T-cell (primary cell): Measurements from ENCODE around the gene FHIT. TPM values are rescaled to one million over a fixed set of nuclear protein-coding genes. Genes with fewer than 3 reads are reported as not detected.

Experiments
- ATAC-seq, 4 experiments: fragments of 200-7000 bp in 3 of 4; fragments of 150-1000 bp in 1 of 4; cut with Tn5 transposase; replicated peaks in 1 of 4; 1 replicate in 3 of 4; 2 replicates in 1 of 4; pipeline ENCODE4 v1.10.0; 2021; ENCODE audit warnings: moderate library complexity in 3 of 4, mild to moderate bottlenecking in 2 of 4, moderate number of reproducible peaks in 1 of 4
- CTCF ChIA-PET, 2 donors: fragments of 300-600 bp; sonication (Branson Sonifier 250); formaldehyde crosslinking; loops; one replicate each; lab custom pipeline; 2022; ENCODE audit warnings: antibody characterized with exemption in 2 of 2; lab: Charles Lee
- POLR2A ChIA-PET, 2 donors: fragments of 300-600 bp; sonication (Branson Sonifier 250); formaldehyde crosslinking; loops; one replicate each; lab custom pipeline; 2022; ENCODE audit warnings: antibody characterized with exemption in 2 of 2; lab: Charles Lee
- DNase-seq, 35 experiments: peaks; one replicate each; pipeline versions ENCODE4 v3.0.0 to v3.0.0-alpha.2; 2013 to 2023
- H3K27ac ChIP-seq: one replicate; pipeline ENCODE4 v1.5.1; 2013; ENCODE audit warnings: low read length
- H3K27me3 ChIP-seq, 2 experiments: replicated peaks in 1 of 2; 1 replicate in 1 of 2; 2 replicates in 1 of 2; pipeline versions ENCODE4 v1.6.1 to v1.7.0; 2013; ENCODE audit warnings: low read length in 1 of 2, mixed read lengths in 1 of 2; ENCODE audit not compliant: control insufficient read depth in 2 of 2, insufficient read depth in 2 of 2; ENCODE audit errors: extremely low read depth in 1 of 2
- H3K36me3 ChIP-seq, 2 donors: 1 replicate in 1 of 2; 2 replicates in 1 of 2; pipeline versions ENCODE4 v1.6.1 to v1.7.0; 2013; ENCODE audit warnings: low read length in 1 of 2; ENCODE audit not compliant: control insufficient read depth in 2 of 2, insufficient read depth in 1 of 2; ENCODE audit errors: extremely low read depth in 1 of 2
- H3K4me1 ChIP-seq, 2 experiments: 1 replicate in 1 of 2; 2 replicates in 1 of 2; pipeline versions ENCODE4 v1.6.1 to v1.7.0; 2013; ENCODE audit warnings: low read length in 2 of 2, mixed read lengths in 1 of 2; ENCODE audit not compliant: insufficient read depth in 2 of 2, control insufficient read depth in 1 of 2; ENCODE audit errors: extremely low read depth in 1 of 2
- H3K4me3 ChIP-seq, 2 donors: 1 replicate in 1 of 2; 2 replicates in 1 of 2; pipeline versions ENCODE4 v1.5.1 to v1.7.0; 2013; ENCODE audit warnings: mild to moderate bottlenecking in 2 of 2, low read length in 1 of 2, moderate library complexity in 1 of 2; ENCODE audit not compliant: control insufficient read depth in 1 of 2; ENCODE audit errors: extremely low read depth in 1 of 2
- H3K9me3 ChIP-seq: 2 replicates; pipeline ENCODE4 v1.7.0; 2013
- H3K27ac Mint-ChIP-seq, 2 donors: one replicate each; pipeline ENCODE4 v1.8.0; 2020 to 2021; ENCODE audit warnings: mild to moderate bottlenecking in 2 of 2, mixed read lengths in 2 of 2
- H3K27me3 Mint-ChIP-seq, 2 donors: one replicate each; pipeline ENCODE4 v1.8.0; 2021 to 2022; ENCODE audit warnings: mixed read lengths in 2 of 2
- H3K36me3 Mint-ChIP-seq: one replicate; pipeline ENCODE4 v1.8.0; 2021; ENCODE audit warnings: mixed read lengths
- H3K4me1 Mint-ChIP-seq, 3 donors: one replicate each; pipeline ENCODE4 v1.8.0; 2020 to 2022; ENCODE audit warnings: mixed read lengths in 3 of 3, mild to moderate bottlenecking in 1 of 3
- H3K4me3 Mint-ChIP-seq, 3 donors: one replicate each; pipeline ENCODE4 v1.8.0; 2020 to 2022; ENCODE audit warnings: mild to moderate bottlenecking in 3 of 3, mixed read lengths in 3 of 3, moderate library complexity in 3 of 3
- H3K9me3 Mint-ChIP-seq, 3 donors: one replicate each; pipeline ENCODE4 v1.8.0; 2020 to 2022; ENCODE audit warnings: mixed read lengths in 3 of 3
- WGBS: methylation state at CpG from one replicate; pipeline ENCODE4 v1.1.5; 2013; ENCODE audit warnings: missing lambda C conversion rate; ENCODE audit not compliant: insufficient coverage; 5-methylcytosine and 5-hydroxymethylcytosine counted together
- total RNA-seq, 35 experiments: library from RNA in 6 of 35; stranded (reverse) in 6 of 35; fragments of 120-200 nt in 1 of 35; gene quantifications; one replicate each; pipeline versions ENCODE4 v1.2.1 to v1.2.4 and lab custom pipeline; 2013 to 2026

The FHIT gene
- total RNA-seq, 5 donors from 2014 or later (not counting 1 experiment from before 2014, with no cell fraction given) = 33.1 to 197 (median 78.3) TPM

DNA sequence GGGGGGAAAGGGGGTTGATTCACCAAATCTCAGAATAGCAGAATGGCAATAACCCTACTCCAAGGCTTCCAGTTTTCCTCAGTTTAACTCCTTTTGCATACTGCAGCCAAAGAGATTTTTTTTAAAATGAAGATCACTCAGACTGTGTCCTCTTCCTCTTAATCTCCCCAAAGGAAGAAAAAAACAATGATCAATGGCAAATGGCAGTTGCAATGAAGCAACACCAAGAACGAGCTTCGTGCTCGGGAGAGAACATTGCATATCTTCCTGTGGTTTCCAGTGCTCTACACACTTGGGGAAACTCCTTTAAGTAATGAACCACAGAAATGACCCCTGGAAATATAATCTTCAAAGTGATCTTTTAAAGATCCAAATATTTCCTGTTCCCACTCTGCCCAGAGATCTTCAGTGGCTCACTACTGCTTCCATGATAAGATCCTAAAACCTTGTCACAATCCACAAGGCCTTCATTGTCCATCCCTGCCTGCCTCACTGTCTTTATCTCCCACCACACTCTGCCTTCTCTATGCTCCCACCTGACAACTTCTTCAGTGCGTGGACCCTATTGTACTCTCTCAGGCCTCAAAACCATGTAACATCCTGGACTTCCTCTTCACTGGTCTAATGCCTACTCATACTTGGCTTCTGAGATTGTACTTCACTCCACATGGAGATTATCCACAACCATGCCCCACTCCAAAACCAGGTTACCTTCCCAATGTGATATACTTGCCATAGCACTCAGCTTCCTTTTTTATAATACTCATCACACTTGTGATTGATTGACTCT, 394.8 kb downstream of the FHIT start:
- Histone ChIP-seq H3K27me3 (no peaks in the 10 kb centered on the region), H3K27ac (no peak overlapping the region), H3K4me1 (no peaks in the 10 kb centered on the region), H3K9me3 (no peaks in the 10 kb centered on the region), H3K36me3 (no peaks in the 10 kb centered on the region), H3K4me3 (no peak overlapping the region)
- Mint-ChIP-seq H3K9me3 (peaks cover 0 to 5% (median 3%) of the 10 kb centered on the region in 3 donors), H3K27me3 (peaks cover 0 to 3% of the 10 kb centered on the region in 2 donors), H3K27ac (no peak overlapping the region), H3K4me1 (no peaks in the 10 kb centered on the region), H3K4me3 (no peak overlapping the region), H3K36me3 (no peaks in the 10 kb centered on the region)
- DNase-seq = no peak
- ChIA-PET CTCF (no interaction called here), POLR2A (no interaction called here)
- WGBS = 75% methylated on average over 1 of the region's 4 CpGs
- no peak for ATAC-seq

DNA sequence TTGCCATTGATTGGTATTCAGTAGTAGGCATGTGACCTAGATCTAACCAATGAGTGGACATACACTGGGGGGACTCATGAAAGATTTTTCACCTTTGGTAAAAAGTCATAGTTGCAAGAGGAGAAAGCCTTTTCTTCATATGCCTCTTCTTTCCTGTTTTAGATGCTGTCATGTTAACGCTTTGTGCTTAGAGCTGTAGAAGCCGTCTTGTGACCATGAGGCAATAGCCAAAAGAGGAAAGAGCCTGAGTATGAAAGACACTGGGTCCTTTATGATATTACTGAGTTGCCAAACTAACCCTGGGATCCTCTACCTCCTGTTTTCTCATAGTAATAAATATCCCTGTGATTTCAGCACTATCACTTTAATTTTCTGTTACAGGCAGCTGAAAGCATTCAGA, 396.0 kb downstream of the FHIT start:
- no peaks in the 10 kb centered on the region for H3K36me3 Mint-ChIP-seq
- no peak overlapping the region for H3K4me3 ChIP-seq
- H3K9me3 Mint-ChIP-seq = peaks cover 0 to 5% (median 3%) of the 10 kb centered on the region in 3 donors
- H3K4me1 ChIP-seq = no peaks in the 10 kb centered on the region
- no peaks in the 10 kb centered on the region for H3K36me3 ChIP-seq
- CTCF ChIA-PET = no interaction called here
- WGBS = no CpG with 5 or more reads among the region's 2 CpGs
- H3K27me3 ChIP-seq = no peaks in the 10 kb centered on the region
- H3K27ac Mint-ChIP-seq = no peak overlapping the region
- peaks cover 0 to 3% of the 10 kb centered on the region in 2 donors for H3K27me3 Mint-ChIP-seq
- no peak for ATAC-seq
- DNase-seq = no peak
- no peak overlapping the region for H3K4me3 Mint-ChIP-seq
- POLR2A ChIA-PET = no interaction called here
- no peaks in the 10 kb centered on the region for H3K9me3 ChIP-seq
- H3K27ac ChIP-seq = no peak overlapping the region
- no peaks in the 10 kb centered on the region for H3K4me1 Mint-ChIP-seq

DNA sequence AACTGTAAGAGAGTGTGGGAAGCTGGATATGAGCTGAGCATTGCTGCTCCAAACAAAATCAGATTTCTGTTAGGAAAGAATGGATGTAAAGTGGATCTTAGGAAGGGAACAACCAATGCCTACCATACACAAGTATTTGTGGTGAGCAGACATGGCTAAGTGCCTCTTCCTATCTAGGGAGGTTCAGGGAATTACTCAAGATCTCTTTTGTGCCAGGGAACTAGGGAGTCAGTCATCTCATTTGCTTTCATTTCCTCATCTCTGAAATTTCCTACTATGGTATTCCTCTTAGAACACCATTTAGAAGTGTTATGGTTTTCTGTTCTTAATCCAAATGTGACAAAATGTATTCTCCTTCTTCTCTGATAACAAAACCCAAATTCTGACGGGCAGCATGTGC, 396.5 kb downstream of the FHIT start:
- DNase-seq = no peak
- no peak overlapping the region for H3K4me3 ChIP-seq
- H3K4me1 ChIP-seq = no peaks in the 10 kb centered on the region
- WGBS = no CpG with 5 or more reads among the region's 1 CpG
- H3K27me3 Mint-ChIP-seq = peaks cover 0 to 3% of the 10 kb centered on the region in 2 donors
- H3K36me3 Mint-ChIP-seq = no peaks in the 10 kb centered on the region
- no peak overlapping the region for H3K4me3 Mint-ChIP-seq
- H3K4me1 Mint-ChIP-seq = no peaks in the 10 kb centered on the region
- H3K27me3 ChIP-seq = no peaks in the 10 kb centered on the region
- H3K27ac ChIP-seq = no peak overlapping the region
- no peaks in the 10 kb centered on the region for H3K36me3 ChIP-seq
- ChIA-PET CTCF (no interaction called here), POLR2A (no interaction called here)
- no peak for ATAC-seq
- H3K27ac Mint-ChIP-seq = no peak overlapping the region
- H3K9me3 ChIP-seq = no peaks in the 10 kb centered on the region
- peaks cover 0 to 5% (median 3%) of the 10 kb centered on the region in 3 donors for H3K9me3 Mint-ChIP-seq

DNA sequence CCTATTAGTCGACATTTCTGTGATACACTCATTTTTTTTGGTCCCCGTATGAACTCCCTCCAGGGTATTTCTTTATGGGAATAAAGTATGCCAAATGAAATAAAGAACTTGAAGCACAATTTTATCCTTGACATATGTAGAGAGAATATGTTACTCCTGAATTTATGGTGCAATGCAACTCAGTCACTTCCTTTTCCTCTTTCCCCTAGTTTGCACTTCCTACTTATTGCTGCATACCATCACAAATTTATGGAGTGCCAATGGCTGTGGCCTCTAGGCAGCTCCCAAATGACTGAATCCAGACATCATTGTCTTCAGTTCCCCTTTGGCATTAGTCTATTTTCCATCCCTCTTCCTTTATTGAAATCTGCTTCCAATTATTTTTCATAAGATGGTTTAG, 403.5 kb downstream of the FHIT start:
- POLR2A ChIA-PET = no interaction called here

DNA sequence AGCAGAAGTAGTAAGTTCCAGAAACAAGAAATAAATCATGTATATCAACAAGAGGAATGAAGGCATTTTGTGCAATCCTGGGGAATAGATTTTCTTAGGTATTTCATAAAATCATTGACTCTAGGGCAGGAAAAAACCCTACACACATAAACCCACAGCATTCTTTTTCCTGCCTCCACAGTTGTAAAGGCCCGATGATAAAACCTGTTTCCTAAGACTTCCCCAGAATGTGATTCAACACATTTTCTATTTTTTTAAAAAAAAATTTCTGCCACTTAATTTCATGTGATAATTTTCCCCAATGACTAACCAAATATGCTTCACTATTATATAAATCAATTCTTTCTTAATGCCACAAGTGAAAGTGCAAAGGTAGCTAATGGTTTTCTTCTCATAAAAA, 407.0 kb downstream of the FHIT start:
- ChIA-PET POLR2A (no interaction called here), CTCF (no interaction called here)
- no peaks in the 10 kb centered on the region for H3K9me3 Mint-ChIP-seq
- no peaks in the 10 kb centered on the region for H3K36me3 ChIP-seq
- DNase-seq (no peak), ATAC-seq (no peak)
- no peaks in the 10 kb centered on the region for H3K4me1 Mint-ChIP-seq
- H3K4me3 ChIP-seq = no peak overlapping the region
- H3K27me3 ChIP-seq = no peaks in the 10 kb centered on the region
- no peaks in the 10 kb centered on the region for H3K4me1 ChIP-seq
- H3K27me3 Mint-ChIP-seq = no peaks in the 10 kb centered on the region
- no peak overlapping the region for H3K27ac ChIP-seq
- no peak overlapping the region for H3K4me3 Mint-ChIP-seq
- no peaks in the 10 kb centered on the region for H3K9me3 ChIP-seq
- no peak overlapping the region for H3K27ac Mint-ChIP-seq
- WGBS = 100% methylated on average over 1 of the region's 1 CpG
- no peaks in the 10 kb centered on the region for H3K36me3 Mint-ChIP-seq

More for the DNA sequence above, 403.5 kb downstream of the FHIT start:
- ATAC-seq (no peak), DNase-seq (no peak)
- no peaks in the 10 kb centered on the region for H3K36me3 Mint-ChIP-seq
- no peaks in the 10 kb centered on the region for H3K4me1 Mint-ChIP-seq
- H3K4me1 ChIP-seq = no peaks in the 10 kb centered on the region
- CTCF ChIA-PET = no interaction called here
- no peaks in the 10 kb centered on the region for H3K27me3 Mint-ChIP-seq
- H3K4me3 ChIP-seq = no peak overlapping the region
- H3K27ac ChIP-seq = no peak overlapping the region
- no peak overlapping the region for H3K4me3 Mint-ChIP-seq
- no peaks in the 10 kb centered on the region for H3K27me3 ChIP-seq
- peaks cover 0 to 5% (median 0%) of the 10 kb centered on the region in 3 donors for H3K9me3 Mint-ChIP-seq
- no peak overlapping the region for H3K27ac Mint-ChIP-seq
- H3K36me3 ChIP-seq = no peaks in the 10 kb centered on the region
- no peaks in the 10 kb centered on the region for H3K9me3 ChIP-seq
- WGBS = no CpG with 5 or more reads among the region's 2 CpGs

DNA sequence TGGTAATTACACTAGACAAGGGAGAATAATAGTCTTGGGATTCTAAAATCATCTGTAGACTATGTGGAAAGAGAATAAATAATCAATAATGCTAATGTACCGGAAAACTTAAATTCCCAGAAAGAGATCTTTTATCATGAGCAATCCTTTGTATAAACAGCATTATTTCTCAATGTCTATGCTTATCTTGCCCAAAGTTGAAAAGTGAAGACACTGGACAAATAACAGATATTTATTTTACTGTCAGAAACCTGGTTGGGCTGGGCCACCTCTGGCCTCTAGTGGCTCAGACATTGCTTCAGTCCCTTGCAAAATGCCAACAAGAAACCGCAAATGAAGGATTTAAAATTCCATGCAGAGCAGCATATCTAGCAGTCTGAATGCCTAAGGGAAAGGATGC, 409.9 kb downstream of the FHIT start:
- no peak for ATAC-seq
- H3K36me3 ChIP-seq = no peaks in the 10 kb centered on the region
- peaks cover 0 to 1% (median 0%) of the 10 kb centered on the region in 3 donors for H3K9me3 Mint-ChIP-seq
- H3K9me3 ChIP-seq = no peaks in the 10 kb centered on the region
- H3K4me1 Mint-ChIP-seq = no peaks in the 10 kb centered on the region
- CTCF ChIA-PET = no interaction called here
- H3K27me3 Mint-ChIP-seq = no peaks in the 10 kb centered on the region
- no peak overlapping the region for H3K4me3 ChIP-seq
- no peaks in the 10 kb centered on the region for H3K4me1 ChIP-seq
- DNase-seq = no peak
- no CpG with 5 or more reads among the region's 2 CpGs for WGBS
- no peak overlapping the region for H3K27ac ChIP-seq
- H3K4me3 Mint-ChIP-seq = no peak overlapping the region
- H3K36me3 Mint-ChIP-seq = no peaks in the 10 kb centered on the region
- no peaks in the 10 kb centered on the region for H3K27me3 ChIP-seq
- H3K27ac Mint-ChIP-seq = no peak overlapping the region
- POLR2A ChIA-PET = no interaction called here
